Loucy (cell line): Measurements from ENCODE around the gene NCKAP5.

Experiments
- H2AFZ ChIP-seq: fragments of 200-600 bp; sonication (generic); 2 replicates; pipeline ENCODE4 v1.6.0; 2016; ENCODE audit warnings: antibody characterized with exemption, mild to moderate bottlenecking, low read length, moderate library complexity
- H3F3A ChIP-seq: fragments of 200-600 bp; 2 replicates; pipeline ENCODE4 v1.6.0; 2016; ENCODE audit warnings: antibody characterized with exemption, low read depth, mild to moderate bottlenecking
- H3K27me3 ChIP-seq: fragments of 200-600 bp; sonication (generic); 2 replicates; pipeline ENCODE4 v1.6.1; 2014; ENCODE audit warnings: low read length, mild to moderate bottlenecking; ENCODE audit not compliant: insufficient read depth, poor library complexity, severe bottlenecking
- H3K36me3 ChIP-seq: fragments of 200-600 bp; sonication (generic); 2 replicates; pipeline ENCODE4 v1.6.1; 2016; ENCODE audit warnings: low read length; ENCODE audit not compliant: insufficient read depth
- H3K4me1 ChIP-seq: fragments of 200-600 bp; sonication (generic); 2 replicates; pipeline ENCODE4 v1.5.1; 2014; ENCODE audit warnings: low read length, mild to moderate bottlenecking; ENCODE audit not compliant: insufficient read depth, poor library complexity, severe bottlenecking
- H3K4me2 ChIP-seq: fragments of 200-600 bp; sonication (generic); 2 replicates; pipeline ENCODE4 v1.6.0; 2014; ENCODE audit warnings: antibody characterized with exemption, low read length, low read depth, mild to moderate bottlenecking; ENCODE audit not compliant: poor library complexity, severe bottlenecking
- H3K4me3 ChIP-seq: fragments of 200-600 bp; sonication (generic); 2 replicates; pipeline ENCODE4 v1.5.1; 2014; ENCODE audit warnings: low read length, mild to moderate bottlenecking, mixed read lengths; ENCODE audit not compliant: poor library complexity, severe bottlenecking
- H3K79me2 ChIP-seq: fragments of 200-600 bp; sonication (generic); 2 replicates; pipeline ENCODE4 v1.6.1; 2014; ENCODE audit warnings: low read length; ENCODE audit not compliant: insufficient read depth
- H3K9ac ChIP-seq: fragments of 200-600 bp; sonication (generic); 2 replicates; pipeline ENCODE4 v1.6.0; 2014; ENCODE audit warnings: mild to moderate bottlenecking, low read depth, low read length, moderate library complexity; ENCODE audit not compliant: poor library complexity, severe bottlenecking
- H3K9me2 ChIP-seq: fragments of 200-600 bp; sonication (generic); replicated peaks from 2 replicates; pipeline ENCODE4 v1.6.1; 2016; ENCODE audit warnings: low read depth, low read length, mixed read lengths
- H3K9me3 ChIP-seq: fragments of 200-600 bp; sonication (generic); 2 replicates; pipeline ENCODE4 v1.6.1; 2014; ENCODE audit warnings: mild to moderate bottlenecking, antibody characterized with exemption, low read length, low read depth; ENCODE audit not compliant: insufficient read depth
- H4K20me1 ChIP-seq: fragments of 200-600 bp; sonication (generic); 2 replicates; pipeline ENCODE4 v1.6.0; 2014; ENCODE audit warnings: antibody characterized with exemption, low read length, mild to moderate bottlenecking; ENCODE audit not compliant: insufficient read depth, poor library complexity, severe bottlenecking
- CTCF ChIP-seq: fragments of 200-600 bp; sonication (generic); conservative IDR thresholded peaks from 2 replicates; pipeline ENCODE4 v1.5.1; 2014; ENCODE audit warnings: mild to moderate bottlenecking, antibody characterized with exemption, low read length
- EZH2phosphoT487 ChIP-seq: fragments of 200-600 bp; IDR thresholded peaks from 2 replicates; pipeline ENCODE4 v1.6.1; 2018; ENCODE audit warnings: antibody characterized with exemption, mild to moderate bottlenecking, moderate library complexity, borderline replicate concordance

NCKAP5 gene

GRCh38 chr2:132941296-132942020, 626.8 kb downstream of the NCKAP5 start:
- Histone ChIP-seq H3K9ac (no peak overlapping the region), H3K4me3 (no peak overlapping the region), H3K27me3 (no peaks in the 10 kb centered on the region), H2AFZ (no peak overlapping the region), H3K9me3 (no peaks in the 10 kb centered on the region), H3F3A (no peaks in the 10 kb centered on the region), H3K9me2 (no peaks in the 10 kb centered on the region), H3K36me3 (no peaks in the 10 kb centered on the region), H4K20me1 (no peaks in the 10 kb centered on the region), H3K79me2 (no peaks in the 10 kb centered on the region), H3K4me2 (no peak overlapping the region), H3K4me1 (no peaks in the 10 kb centered on the region)
- TF ChIP-seq EZH2phosphoT487 (no peak), CTCF (no peak)

- Histone ChIP-seq H3F3A (no peaks in the 10 kb centered on the region), H2AFZ (no peak overlapping the region), H3K4me1 (no peaks in the 10 kb centered on the region), H4K20me1 (no peaks in the 10 kb centered on the region), H3K27me3 (no peaks in the 10 kb centered on the region), H3K36me3 (no peaks in the 10 kb centered on the region), H3K9me2 (no peaks in the 10 kb centered on the region), H3K79me2 (no peaks in the 10 kb centered on the region), H3K9me3 (no peaks in the 10 kb centered on the region), H3K9ac (no peak overlapping the region), H3K4me3 (no peak overlapping the region), H3K4me2 (no peak overlapping the region)
- TF ChIP-seq CTCF (no peak), EZH2phosphoT487 (no peak)
Observed at GRCh38 chr2:132937629-132938028, 630.6 kb downstream of the NCKAP5 start.

- no peaks in the 10 kb centered on the region for H3K4me1 ChIP-seq
- H3K79me2 ChIP-seq = no peaks in the 10 kb centered on the region
- H3K4me2 ChIP-seq = no peak overlapping the region
- H3K36me3 ChIP-seq = no peaks in the 10 kb centered on the region
- no peaks in the 10 kb centered on the region for H4K20me1 ChIP-seq
- no peak overlapping the region for H3K4me3 ChIP-seq
- no peaks in the 10 kb centered on the region for H3K9me2 ChIP-seq
- no peak for TF ChIP-seq EZH2phosphoT487
- no peak for TF ChIP-seq CTCF
- H3F3A ChIP-seq = no peaks in the 10 kb centered on the region
- no peak overlapping the region for H3K9ac ChIP-seq
- H3K27me3 ChIP-seq = no peaks in the 10 kb centered on the region
- H2AFZ ChIP-seq = no peak overlapping the region
- H3K9me3 ChIP-seq = no peaks in the 10 kb centered on the region
Observed at GRCh38 chr2:132936791-132937190, 631.5 kb downstream of the NCKAP5 start.
